Activated CD4-positive, alpha-beta memory T cell treated with anti-CD3 and anti-CD28 coated beads for 36 hours (primary cell): ENCODE measurements around the gene HOXB2. TPM values are rescaled to one million over a fixed set of nuclear protein-coding genes. Genes with fewer than 3 reads are reported as not detected.
A peak's percentile ranks its signal among the peaks of the same experiment; 100 is the strongest.

ENCODE experiments used
- CTCF ChIA-PET: fragments of 350-600 bp; sonication (Branson Sonifier 250); formaldehyde crosslinking; loops from one replicate; lab custom pipeline; 2021; ENCODE audit warnings: antibody characterized with exemption, inconsistent platforms; lab: Charles Lee
- POLR2A ChIA-PET: fragments of 350-600 bp; sonication (Branson Sonifier 250); formaldehyde crosslinking; loops from one replicate; lab custom pipeline; 2021; ENCODE audit warnings: antibody characterized with exemption; lab: Charles Lee
- DNase-seq: peaks from one replicate; pipeline ENCODE4 v3.0.0-alpha.2; 2020
- H3K27ac Mint-ChIP-seq: one replicate; pipeline ENCODE4 v1.8.0; 2021; ENCODE audit warnings: mixed read lengths
- H3K27me3 Mint-ChIP-seq: one replicate; pipeline ENCODE4 v1.8.0; 2021; ENCODE audit warnings: mixed read lengths
- H3K36me3 Mint-ChIP-seq: one replicate; pipeline ENCODE4 v1.8.0; 2021; ENCODE audit warnings: mixed read lengths
- H3K4me1 Mint-ChIP-seq: one replicate; pipeline ENCODE4 v1.8.0; 2021; ENCODE audit warnings: low read depth, mixed read lengths
- H3K4me3 Mint-ChIP-seq: one replicate; pipeline ENCODE4 v1.8.0; 2021; ENCODE audit warnings: mild to moderate bottlenecking, mixed read lengths
- H3K9me3 Mint-ChIP-seq: one replicate; pipeline ENCODE4 v1.8.0; 2021; ENCODE audit warnings: mixed read lengths
- intact Hi-C: fragments of 100-400 bp; cut with micrococcal nuclease; formaldehyde crosslinking; loops from one replicate; pipeline ENCODE4 v1.15.1; 2023
- total RNA-seq, 2 experiments: library from RNA; stranded (reverse); gene quantifications; one replicate each; pipeline ENCODE4 v1.2.3, GENCODE V29; 2021

HOXB2 gene
- total RNA-seq, 2 experiments from 2014 or later: 13.3 to 16.8 TPM

GRCh38 chr17:48555258-48556228 is 10.6 kb upstream of the HOXB2 start:
- CTCF ChIA-PET: interaction anchor here (0.6 to 0.9 kb wide), 2 partner anchors 222 to 261 kb away, joined by 3 read pairs; no protein-coding TSS in a partner anchor
- DNase-seq: no peak
- peak overlapping the region; percentile 60 for H3K27ac Mint-ChIP-seq

DNA sequence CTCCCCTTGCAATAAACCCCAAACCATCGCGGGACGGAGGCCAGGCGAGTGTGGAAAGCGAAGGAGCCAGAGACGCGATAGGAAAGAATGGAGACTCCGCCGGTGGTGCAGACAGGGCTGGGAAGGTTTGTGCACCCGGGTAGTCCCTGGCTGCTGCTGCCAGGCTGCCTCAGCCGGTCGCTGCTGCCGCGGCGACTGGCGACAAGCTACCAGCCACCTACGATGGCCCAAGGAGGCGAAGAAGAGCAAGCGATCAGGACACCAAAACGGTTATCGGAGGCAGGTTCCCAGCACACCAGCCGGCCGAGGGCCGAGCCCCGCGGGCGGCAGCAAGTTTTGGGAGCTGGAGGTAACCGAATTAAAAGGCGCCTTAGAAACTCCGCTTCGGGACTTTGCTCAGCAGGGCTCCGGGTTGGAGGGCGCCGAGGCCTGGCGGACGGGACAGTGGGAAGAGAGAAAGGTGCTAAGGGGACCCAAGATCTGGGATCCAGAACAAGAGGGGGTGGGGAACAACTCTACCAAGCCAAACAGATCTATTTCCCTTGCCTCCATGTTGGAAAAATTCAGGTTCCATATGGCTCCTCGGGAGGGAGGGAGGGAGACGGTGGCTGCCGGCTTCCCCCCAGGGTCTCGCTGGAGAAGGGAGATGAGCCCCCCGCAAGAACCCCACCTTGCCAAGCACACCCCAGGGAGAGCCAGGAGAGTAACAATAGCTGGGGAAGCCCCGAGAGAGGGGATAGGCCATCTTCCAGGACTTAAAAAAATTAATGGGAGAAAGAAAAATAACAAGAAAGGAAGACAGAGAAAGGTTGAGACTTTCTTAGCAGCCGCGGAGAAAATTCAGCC is 9.7 kb upstream of the HOXB2 start:
- DNase-seq: no peak
- POLR2A ChIA-PET: interaction anchor here (1.3 kb wide), 1 partner anchor 8 kb away, joined by 3 read pairs; no protein-coding TSS in a partner anchor
- peak overlapping the region; percentile 80 for H3K4me3 Mint-ChIP-seq
- H3K4me1 Mint-ChIP-seq: peaks cover 6% of the 10 kb centered on the region
- CTCF ChIA-PET: interaction anchor here (0.6 to 0.9 kb wide), 2 partner anchors 221 to 260 kb away, joined by 3 read pairs; no protein-coding TSS in a partner anchor
- H3K9me3 Mint-ChIP-seq: no peaks in the 10 kb centered on the region
- no peaks in the 10 kb centered on the region for H3K36me3 Mint-ChIP-seq
- intact Hi-C loops: no loop called here
- no peak overlapping the region for H3K27ac Mint-ChIP-seq
- peaks cover 6% of the 10 kb centered on the region for H3K27me3 Mint-ChIP-seq

More at GRCh38 chr17:48555258-48556228, 10.6 kb upstream of the HOXB2 start:
- intact Hi-C loops: no loop called here
- peaks cover 6% of the 10 kb centered on the region for H3K4me1 Mint-ChIP-seq
- no peaks in the 10 kb centered on the region for H3K9me3 Mint-ChIP-seq
- no peaks in the 10 kb centered on the region for H3K36me3 Mint-ChIP-seq
- H3K27me3 Mint-ChIP-seq: peaks cover 6% of the 10 kb centered on the region
- POLR2A ChIA-PET: interaction anchor here (1.3 kb wide), 1 partner anchor 9 kb away, joined by 3 read pairs; no protein-coding TSS in a partner anchor
- peak overlapping the region; percentile 80 for H3K4me3 Mint-ChIP-seq

GRCh38 chr17:48553826-48554225 is 8.9 kb upstream of the HOXB2 start:
- Mint-ChIP-seq H3K4me3 (no peak overlapping the region), H3K27ac (no peak overlapping the region), H3K4me1 (peaks cover 7% of the 10 kb centered on the region), H3K27me3 (peaks cover 6% of the 10 kb centered on the region), H3K9me3 (no peaks in the 10 kb centered on the region), H3K36me3 (no peaks in the 10 kb centered on the region)
- intact Hi-C loops: no loop called here
- ChIA-PET CTCF (no interaction called here), POLR2A (no interaction called here)
- no peak for DNase-seq

DNA sequence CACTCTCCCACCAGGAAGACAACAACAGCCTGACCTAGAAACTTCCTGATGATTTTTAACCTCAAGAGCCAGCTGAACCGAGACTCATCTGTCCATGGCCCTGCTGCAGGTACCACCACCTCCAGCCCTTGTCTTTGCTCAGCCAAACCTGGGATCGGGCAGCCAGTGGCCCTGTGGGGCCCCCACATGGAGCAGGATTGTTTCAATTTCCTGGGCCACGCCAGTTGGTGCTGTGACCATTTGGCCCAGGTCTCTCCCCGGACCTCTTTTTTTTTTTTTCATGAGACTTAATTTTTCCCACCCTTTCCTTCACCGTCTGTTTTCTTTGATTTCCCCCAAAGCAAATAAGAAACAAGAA is 8.3 kb upstream of the HOXB2 start:
- CTCF ChIA-PET: no interaction called here
- DNase-seq: no peak
- Mint-ChIP-seq H3K4me1 (peaks cover 10% of the 10 kb centered on the region), H3K27me3 (peaks cover 6% of the 10 kb centered on the region), H3K36me3 (no peaks in the 10 kb centered on the region), H3K27ac (no peak overlapping the region), H3K9me3 (no peaks in the 10 kb centered on the region), H3K4me3 (no peak overlapping the region)
- intact Hi-C loops: no loop called here
- POLR2A ChIA-PET: no interaction called here

DNA sequence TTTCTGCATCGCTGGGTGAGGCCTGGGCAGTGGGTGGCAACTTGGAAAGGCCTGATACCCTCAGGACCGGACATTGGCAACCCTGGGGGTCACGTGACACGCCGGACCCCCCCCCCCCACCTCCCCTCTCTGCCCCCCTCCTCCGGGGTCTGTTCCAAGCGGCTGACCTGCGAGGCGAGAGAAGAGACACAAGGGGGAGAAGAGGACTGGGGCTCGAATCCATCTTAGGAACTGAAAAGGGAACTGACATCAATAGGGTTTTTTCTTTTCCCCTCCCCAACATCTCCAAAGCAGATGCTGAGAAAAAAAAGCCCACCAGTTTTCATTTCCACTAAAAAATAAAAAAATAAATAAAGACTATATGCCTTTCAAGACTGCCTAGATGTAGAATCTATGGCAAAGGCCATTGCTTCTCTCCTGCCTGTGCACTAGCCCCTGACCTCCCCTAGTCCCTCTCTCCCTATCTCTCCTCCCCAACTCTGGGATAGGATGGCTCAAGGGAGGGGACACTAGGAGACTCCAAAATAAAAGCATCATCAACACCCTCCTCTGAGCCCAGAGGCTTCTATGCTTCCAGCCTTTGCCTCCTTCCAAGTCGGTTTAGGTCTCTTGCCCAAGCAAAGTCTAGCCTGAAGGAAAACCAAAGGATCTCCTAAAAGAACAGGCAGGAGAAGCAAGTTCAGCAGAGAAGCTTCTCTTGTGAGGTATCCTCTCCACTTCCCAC is 7.7 kb upstream of the HOXB2 start:
- H3K9me3 Mint-ChIP-seq: no peaks in the 10 kb centered on the region
- no peak for DNase-seq
- H3K27me3 Mint-ChIP-seq: peaks cover 6% of the 10 kb centered on the region
- H3K4me1 Mint-ChIP-seq: peaks cover 13% of the 10 kb centered on the region
- no peaks in the 10 kb centered on the region for H3K36me3 Mint-ChIP-seq
- H3K27ac Mint-ChIP-seq: no peak overlapping the region
- intact Hi-C loops: no loop called here
- ChIA-PET CTCF (no interaction called here), POLR2A (no interaction called here)
- no peak overlapping the region for H3K4me3 Mint-ChIP-seq

DNA sequence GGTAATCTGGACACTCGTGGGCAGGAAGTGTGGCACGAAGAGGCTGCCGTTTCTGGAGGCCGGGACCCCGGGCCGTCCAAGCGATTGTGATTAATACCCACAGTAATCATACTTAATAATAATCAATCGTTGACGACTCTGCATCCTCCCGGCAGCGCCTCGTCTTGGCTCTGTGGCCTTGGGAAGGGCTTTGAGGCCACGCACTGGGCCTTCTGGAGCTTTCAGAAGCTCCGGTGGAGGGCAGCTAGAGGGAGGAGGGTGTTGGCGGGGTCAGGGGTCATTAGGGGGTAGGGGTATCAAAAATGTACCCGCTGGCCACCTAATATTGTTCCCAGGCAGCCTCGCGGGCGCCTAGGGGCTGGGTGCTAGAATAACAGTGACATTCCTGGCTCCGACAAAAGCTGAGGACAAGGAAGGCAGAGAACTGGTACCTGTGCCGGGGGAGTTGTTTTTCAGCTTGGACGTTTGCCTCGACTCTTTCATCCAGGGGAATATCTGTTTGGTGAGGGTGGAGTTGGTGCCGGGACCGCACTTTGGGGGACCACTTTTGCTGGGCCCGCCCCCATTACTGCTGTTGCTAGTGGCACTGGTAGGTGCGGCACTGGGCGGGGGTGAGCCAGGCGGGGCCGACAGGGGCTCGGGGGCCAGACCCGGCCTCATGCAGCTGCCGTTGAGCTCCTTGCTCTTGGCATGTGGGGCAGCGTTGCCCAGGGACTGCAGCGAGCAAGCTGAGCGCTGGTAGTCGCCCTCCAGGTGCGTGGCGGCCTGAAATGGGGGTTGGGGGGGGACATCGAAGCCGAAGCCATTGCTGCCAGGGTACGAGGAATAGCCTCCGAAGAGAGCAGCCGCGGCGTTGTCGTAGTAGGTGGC is 6.9 kb upstream of the HOXB2 start:
- H3K4me1 Mint-ChIP-seq: peaks cover 18% of the 10 kb centered on the region
- H3K27ac Mint-ChIP-seq: no peak overlapping the region
- H3K27me3 Mint-ChIP-seq: peaks cover 6% of the 10 kb centered on the region
- H3K4me3 Mint-ChIP-seq: no peak overlapping the region
- ChIA-PET CTCF (no interaction called here), POLR2A (interaction anchor here (0.6 to 1.2 kb wide), 2 partner anchors 9 to 13 kb away, joined by 3 read pairs; no protein-coding TSS in a partner anchor)
- intact Hi-C loops: no loop called here
- H3K9me3 Mint-ChIP-seq: no peaks in the 10 kb centered on the region
- no peaks in the 10 kb centered on the region for H3K36me3 Mint-ChIP-seq
- DNase-seq: no peak

DNA sequence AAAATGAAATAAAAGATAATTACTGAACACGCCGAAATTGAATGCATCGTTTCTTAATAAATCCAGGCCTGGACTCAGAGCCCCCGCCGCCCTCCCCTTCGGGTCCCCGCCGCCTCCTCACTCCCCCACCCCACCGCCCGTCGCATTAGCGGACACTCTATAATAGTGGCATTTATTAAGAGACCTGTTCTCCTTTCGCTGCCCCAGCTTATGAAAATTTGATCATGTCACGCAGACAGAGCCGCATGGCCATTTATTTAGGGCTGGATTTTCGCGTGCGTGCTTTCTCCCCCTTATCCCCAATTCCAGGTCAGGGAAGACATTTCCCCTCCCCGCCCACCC is 6.3 kb upstream of the HOXB2 start:
- Mint-ChIP-seq H3K4me1 (peaks cover 24% of the 10 kb centered on the region), H3K36me3 (no peaks in the 10 kb centered on the region), H3K27me3 (peaks cover 5% of the 10 kb centered on the region), H3K9me3 (no peaks in the 10 kb centered on the region), H3K27ac (no peak overlapping the region), H3K4me3 (no peak overlapping the region)
- no peak for DNase-seq
- intact Hi-C loops: no loop called here
- ChIA-PET POLR2A (interaction anchor here (1.2 kb wide), 1 partner anchor 10 kb away, joined by 3 read pairs; no protein-coding TSS in a partner anchor), CTCF (no interaction called here)

- DNase-seq: no peak
- POLR2A ChIA-PET: interaction anchor here (1.2 kb wide), 1 partner anchor 10 kb away, joined by 3 read pairs; no protein-coding TSS in a partner anchor
- CTCF ChIA-PET: no interaction called here
- Mint-ChIP-seq H3K27me3 (peaks cover 2% of the 10 kb centered on the region), H3K9me3 (no peaks in the 10 kb centered on the region), H3K4me1 (peaks cover 27% of the 10 kb centered on the region), H3K36me3 (no peaks in the 10 kb centered on the region), H3K4me3 (no peak overlapping the region), H3K27ac (no peak overlapping the region)
- intact Hi-C loops: no loop called here
These were observed 5.7 kb upstream of the HOXB2 start for GRCh38 chr17:48550502-48551213.

GRCh38 chr17:48549914-48550501 is 5.1 kb upstream of the HOXB2 start:
- peaks cover 27% of the 10 kb centered on the region for H3K4me1 Mint-ChIP-seq
- H3K27me3 Mint-ChIP-seq: peaks cover 2% of the 10 kb centered on the region
- POLR2A ChIA-PET: no interaction called here
- H3K36me3 Mint-ChIP-seq: no peaks in the 10 kb centered on the region
- H3K27ac Mint-ChIP-seq: no peak overlapping the region
- no peaks in the 10 kb centered on the region for H3K9me3 Mint-ChIP-seq
- DNase-seq: no peak
- intact Hi-C loops: loop anchor here (2.0 kb wide), 1 partner anchor 39 kb away; no protein-coding TSS in a partner anchor
- H3K4me3 Mint-ChIP-seq: no peak overlapping the region
- CTCF ChIA-PET: no interaction called here

- peaks cover 26% of the 10 kb centered on the region for H3K4me1 Mint-ChIP-seq
- no peak for DNase-seq
- POLR2A ChIA-PET: no interaction called here
- H3K27me3 Mint-ChIP-seq: peaks cover 3% of the 10 kb centered on the region
- no peak overlapping the region for H3K4me3 Mint-ChIP-seq
- intact Hi-C loops: loop anchor here (2.0 kb wide), 1 partner anchor 38 kb away; no protein-coding TSS in a partner anchor
- H3K36me3 Mint-ChIP-seq: no peaks in the 10 kb centered on the region
- CTCF ChIA-PET: no interaction called here
- H3K27ac Mint-ChIP-seq: no peak overlapping the region
- no peaks in the 10 kb centered on the region for H3K9me3 Mint-ChIP-seq
These were observed 4.3 kb upstream of the HOXB2 start for GRCh38 chr17:48549281-48549630.
